Testis (tissue), 3 donors: ENCODE measurements around the gene CD48. TPM values are rescaled to one million over a fixed set of nuclear protein-coding genes. Genes with fewer than 3 reads are reported as not detected.

Experiments used
- DNase-seq: peaks from one replicate; pipeline ENCODE4 v3.0.0-alpha.2; 2019
- H3K27ac ChIP-seq, 2 donors: fragments of 200-600 bp; sonication (generic); one replicate each; pipeline ENCODE4 v1.5.1; 2019
- H3K27me3 ChIP-seq: fragments of 200-600 bp; sonication (generic); one replicate; pipeline ENCODE4 v1.5.1; 2019
- H3K36me3 ChIP-seq: fragments of 200-600 bp; sonication (generic); one replicate; pipeline ENCODE4 v1.5.1; 2017; ENCODE audit warnings: low read depth; ENCODE audit errors: missing control alignments
- H3K4me1 ChIP-seq: fragments of 200-600 bp; sonication (generic); one replicate; pipeline ENCODE4 v1.5.1; 2019
- H3K4me3 ChIP-seq, 2 donors: fragments of 200-600 bp; sonication (generic); one replicate each; pipeline ENCODE4 v1.5.1; 2017 to 2019
- H3K9me3 ChIP-seq: fragments of 200-600 bp; sonication (generic); one replicate; pipeline ENCODE4 v1.5.1; 2017
- POLR2A ChIP-seq: fragments of 450-650 bp; IDR thresholded peaks from one replicate; pipeline ENCODE4 v1.6.1; 2017; ENCODE audit warnings: antibody characterized with exemption, mild to moderate bottlenecking, moderate library complexity
- WGBS, 2 donors: methylation state at CpG; one replicate each; pipeline ENCODE4 v1.1.5; 2018; 5-methylcytosine and 5-hydroxymethylcytosine counted together
- intact Hi-C: fragments of 100-400 bp; cut with DNase I; formaldehyde crosslinking; loops from one replicate; pipeline ENCODE4 v1.15.1; 2023; ENCODE audit warnings: low total_unique reads
- polyA plus RNA-seq: library from polyadenylated mRNA; stranded (reverse); fragments of 350-450 nt; fragmentation: Illumina TruSeq; extraction: RNeasy Lipid Tissue Mini Kit (QIAGEN cat#74804); gene quantifications from one replicate; pipeline ENCODE4 v1.2.3, GENCODE V29; 2014; ENCODE audit warnings: low read depth, low replicate concordance; ENCODE audit not compliant: insufficient read depth
- total RNA-seq, 2 donors: library from RNA; depleted of rRNA; stranded (reverse); fragments of >200 nt; gene quantifications; one replicate each; pipeline ENCODE4 v1.2.3, GENCODE V29; 2016
- TF ChIP-seq, protein P1 (sequence below), 3 experiments: fragments of 450-650 bp in 2 of 3; fragments of 200-600 bp in 1 of 3; sonication (generic) in 1 of 3; IDR thresholded peaks; one replicate each; pipeline ENCODE4 v1.5.1; 2016 to 2019; ENCODE audit warnings: antibody characterized with exemption in 3 of 3, mild to moderate bottlenecking in 2 of 3, moderate library complexity in 1 of 3

CD48 gene
- total and polyA plus RNA-seq, 3 donors from 2014 or later: 0.63 to 6.1 (median 1.4) TPM

DNA sequence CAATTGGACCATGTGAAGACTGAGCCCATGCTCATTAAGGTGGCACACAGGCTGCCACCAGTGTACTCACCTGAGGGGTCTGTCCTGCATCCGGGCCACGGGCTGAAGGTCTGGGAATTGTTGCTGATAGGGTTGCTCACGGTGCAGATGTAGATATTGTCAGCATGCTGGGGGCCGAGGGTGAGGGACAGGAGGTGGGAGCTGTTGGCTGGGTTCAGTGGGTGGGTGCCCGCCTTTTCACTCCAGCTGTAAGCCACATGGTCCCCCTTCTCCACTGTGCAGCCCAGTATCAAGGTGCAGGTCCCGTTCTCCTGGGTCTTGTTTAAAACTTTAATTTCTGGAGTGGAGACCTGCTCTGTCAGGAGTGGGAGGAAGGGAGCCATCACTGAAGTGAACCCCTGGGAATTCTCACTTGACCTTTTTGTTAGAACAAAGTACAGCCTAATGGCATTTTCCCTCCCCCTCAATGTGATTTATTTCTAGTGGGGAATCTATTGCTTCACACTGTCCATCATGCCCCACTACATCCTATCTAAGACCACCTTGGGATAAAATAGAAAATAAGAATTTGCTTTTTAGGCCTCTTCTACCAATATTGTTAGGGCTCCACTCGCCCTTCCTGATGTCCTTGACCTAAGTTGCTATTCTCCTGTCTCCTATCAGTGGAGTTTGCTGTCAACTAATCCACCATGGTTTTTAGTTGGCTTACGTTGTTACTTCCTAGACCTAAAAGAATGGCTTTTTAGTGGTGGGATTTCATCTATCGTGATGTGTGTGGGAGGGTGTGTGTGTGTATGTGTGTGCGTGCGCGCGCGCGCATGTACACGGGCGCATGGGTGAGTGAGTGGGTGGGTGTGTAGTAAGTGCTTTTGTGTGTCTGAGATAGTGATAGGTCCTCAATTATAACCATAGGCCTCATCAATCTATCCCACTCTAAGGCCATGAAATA, 76.8 kb downstream of the CD48 start:
- no peak for DNase-seq
- TF ChIP-seq, protein P1, sequence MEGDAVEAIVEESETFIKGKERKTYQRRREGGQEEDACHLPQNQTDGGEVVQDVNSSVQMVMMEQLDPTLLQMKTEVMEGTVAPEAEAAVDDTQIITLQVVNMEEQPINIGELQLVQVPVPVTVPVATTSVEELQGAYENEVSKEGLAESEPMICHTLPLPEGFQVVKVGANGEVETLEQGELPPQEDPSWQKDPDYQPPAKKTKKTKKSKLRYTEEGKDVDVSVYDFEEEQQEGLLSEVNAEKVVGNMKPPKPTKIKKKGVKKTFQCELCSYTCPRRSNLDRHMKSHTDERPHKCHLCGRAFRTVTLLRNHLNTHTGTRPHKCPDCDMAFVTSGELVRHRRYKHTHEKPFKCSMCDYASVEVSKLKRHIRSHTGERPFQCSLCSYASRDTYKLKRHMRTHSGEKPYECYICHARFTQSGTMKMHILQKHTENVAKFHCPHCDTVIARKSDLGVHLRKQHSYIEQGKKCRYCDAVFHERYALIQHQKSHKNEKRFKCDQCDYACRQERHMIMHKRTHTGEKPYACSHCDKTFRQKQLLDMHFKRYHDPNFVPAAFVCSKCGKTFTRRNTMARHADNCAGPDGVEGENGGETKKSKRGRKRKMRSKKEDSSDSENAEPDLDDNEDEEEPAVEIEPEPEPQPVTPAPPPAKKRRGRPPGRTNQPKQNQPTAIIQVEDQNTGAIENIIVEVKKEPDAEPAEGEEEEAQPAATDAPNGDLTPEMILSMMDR (IDR thresholded peaks at IDR 0.05): no peak
- TF ChIP-seq POLR2A: no peak
- no peak overlapping the region for H3K4me3 ChIP-seq
- no peaks in the 10 kb centered on the region for H3K27me3 ChIP-seq
- H3K27ac ChIP-seq: no peak overlapping the region
- WGBS, 2 donors: 91 to 94% methylated on average over 17 of the region's 17 CpGs
- no peaks in the 10 kb centered on the region for H3K9me3 ChIP-seq
- intact Hi-C loops: no loop called here
- H3K36me3 ChIP-seq: no peaks in the 10 kb centered on the region
- no peaks in the 10 kb centered on the region for H3K4me1 ChIP-seq

DNA sequence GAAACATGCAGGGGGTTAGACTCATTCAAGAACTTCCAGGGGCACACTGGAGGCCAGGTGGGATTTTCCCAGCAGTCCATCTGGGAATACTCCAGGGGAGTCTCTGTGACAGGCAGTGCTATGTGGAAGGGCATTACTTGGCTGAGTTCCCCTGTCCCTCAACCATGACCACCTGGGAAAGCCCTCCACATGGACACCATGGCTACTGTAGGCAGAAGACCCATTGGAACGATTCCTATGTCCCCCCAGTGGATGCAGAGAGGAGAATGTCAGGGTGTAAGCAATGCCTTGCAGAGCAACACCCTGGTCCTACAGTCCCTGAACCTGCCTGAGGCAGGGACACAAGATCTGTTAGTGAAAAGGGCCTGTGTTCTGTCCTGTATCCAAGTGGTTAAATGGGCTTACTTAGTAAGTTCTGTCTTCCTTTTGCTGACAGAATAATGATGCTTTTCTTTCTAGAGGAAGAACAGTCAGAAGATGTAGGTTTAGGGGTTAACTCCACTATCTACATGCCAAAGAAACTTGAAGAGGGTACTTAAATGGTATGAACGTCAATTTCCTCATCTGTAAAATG, 78.2 kb downstream of the CD48 start:
- 67 to 85% methylated on average over 2 of the region's 2 CpGs for WGBS, 2 donors
- Histone ChIP-seq H3K36me3 (no peaks in the 10 kb centered on the region), H3K4me3 (no peak overlapping the region), H3K27me3 (no peaks in the 10 kb centered on the region), H3K27ac (no peak overlapping the region), H3K4me1 (no peaks in the 10 kb centered on the region), H3K9me3 (no peaks in the 10 kb centered on the region)
- TF ChIP-seq POLR2A: no peak
- TF ChIP-seq, protein P1 (IDR thresholded peaks at IDR 0.05): no peak
- DNase-seq: no peak
- intact Hi-C loops: no loop called here

DNA sequence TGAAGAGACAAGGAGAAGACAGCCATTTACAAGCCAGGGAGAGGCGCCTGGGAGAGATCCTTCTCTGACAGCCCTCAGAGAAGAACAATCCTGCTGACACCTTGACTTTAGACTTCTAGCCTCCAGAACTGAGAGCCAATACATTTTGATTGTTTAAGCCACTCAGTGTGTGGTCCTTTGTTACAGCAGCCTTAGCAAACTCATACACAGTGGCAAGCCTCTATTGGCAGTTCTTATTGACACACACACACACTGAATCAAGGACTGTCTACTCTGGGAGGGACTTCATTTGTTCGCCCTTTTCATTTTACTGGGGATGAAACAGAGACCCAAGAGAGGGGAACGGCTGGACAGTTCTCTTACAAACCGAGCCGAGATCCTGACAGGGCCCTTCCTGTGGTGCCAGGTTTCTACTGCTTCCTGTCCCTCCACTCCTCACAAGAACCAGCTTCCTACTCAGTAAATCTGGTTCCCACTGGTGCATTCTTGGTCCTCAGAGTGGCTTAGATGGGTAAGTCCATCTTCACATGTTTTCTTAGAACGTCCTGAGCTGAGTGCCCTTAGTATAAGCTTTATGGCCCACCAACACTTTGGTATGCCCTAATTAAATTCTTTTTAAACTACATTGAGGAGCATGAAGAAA, 79.5 kb downstream of the CD48 start:
- H3K9me3 ChIP-seq: no peaks in the 10 kb centered on the region
- TF ChIP-seq POLR2A: no peak
- TF ChIP-seq, protein P1 (IDR thresholded peaks at IDR 0.05): no peak
- no peak overlapping the region for H3K27ac ChIP-seq
- WGBS, 2 donors: 91 to 94% methylated on average over 6 of the region's 6 CpGs
- intact Hi-C loops: no loop called here
- H3K4me3 ChIP-seq: no peak overlapping the region
- no peaks in the 10 kb centered on the region for H3K4me1 ChIP-seq
- no peaks in the 10 kb centered on the region for H3K36me3 ChIP-seq
- DNase-seq: no peak
- no peaks in the 10 kb centered on the region for H3K27me3 ChIP-seq

DNA sequence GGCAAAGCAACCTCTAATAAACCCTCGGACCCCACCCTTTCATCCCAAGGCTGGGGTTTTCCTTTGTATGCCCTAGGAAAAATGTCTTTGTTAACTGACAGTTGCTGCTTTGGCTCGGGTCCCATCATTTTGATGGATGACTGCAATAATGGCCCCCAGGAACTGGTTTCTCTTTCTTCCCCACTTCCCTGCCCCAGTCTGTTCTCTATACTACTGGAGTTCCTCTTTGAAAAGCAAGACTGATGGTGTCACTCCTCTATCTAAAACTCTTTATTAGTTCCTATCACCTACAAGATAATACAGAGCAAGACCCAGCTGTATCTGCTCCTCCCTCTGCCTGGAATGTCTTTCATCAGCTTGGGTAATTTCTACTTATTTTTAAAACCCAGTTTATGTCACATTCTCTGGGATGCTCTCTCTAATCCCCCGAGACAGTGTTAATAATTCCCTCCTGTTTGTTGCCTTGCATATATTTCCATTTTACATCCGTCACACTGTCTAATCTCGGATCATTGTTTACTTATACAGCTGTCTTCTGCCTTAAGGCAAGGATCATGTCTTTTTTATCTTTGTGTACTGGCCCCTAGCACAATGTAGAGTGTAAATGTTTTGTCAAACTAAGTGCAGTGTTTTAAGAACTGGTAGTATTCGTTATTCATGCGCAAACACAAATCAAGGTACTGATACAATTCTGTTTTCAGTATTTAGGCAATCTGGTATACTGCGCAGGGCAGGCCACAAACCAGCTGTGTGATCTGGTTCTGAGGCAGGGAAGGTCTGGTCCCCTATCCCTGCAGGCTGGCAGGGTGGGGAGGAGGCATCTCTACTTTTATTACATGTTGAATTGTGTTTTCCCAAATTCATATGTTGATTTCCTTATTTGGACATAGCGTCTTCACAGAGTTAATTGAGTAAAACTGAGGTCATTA, 80.8 kb downstream of the CD48 start:
- H3K4me1 ChIP-seq: no peaks in the 10 kb centered on the region
- H3K9me3 ChIP-seq: no peaks in the 10 kb centered on the region
- no peak overlapping the region for H3K4me3 ChIP-seq
- intact Hi-C loops: no loop called here
- H3K27me3 ChIP-seq: no peaks in the 10 kb centered on the region
- no peak for DNase-seq
- H3K36me3 ChIP-seq: no peaks in the 10 kb centered on the region
- 75 to 78% methylated on average over 9 of the region's 9 CpGs for WGBS, 2 donors
- no peak overlapping the region for H3K27ac ChIP-seq
- TF ChIP-seq POLR2A: no peak
- TF ChIP-seq, protein P1 (IDR thresholded peaks at IDR 0.05): no peak
